OCI-LY3 (cell line): ENCODE measurements around the gene NOL4L.

Experiments
- CTCF ChIP-seq: fragments of 200-600, 300-600 bp; sonication (generic); IDR thresholded peaks from 2 replicates; pipeline ENCODE4 v1.5.1; 2014; ENCODE audit warnings: antibody characterized with exemption, low read length, low read depth
- EZH2phosphoT487 ChIP-seq: fragments of 200-600 bp; shearing (Covaris generic); IDR thresholded peaks from 2 replicates; pipeline ENCODE4 v1.6.1; 2018; ENCODE audit warnings: antibody characterized with exemption, mixed run types, low read depth

GRCh38 chr20:32442630-32443373 is 142.3 kb downstream of the NOL4L start:
- TF ChIP-seq CTCF: no peak
- no peak for TF ChIP-seq EZH2phosphoT487
